T-helper 17 cell (primary cell): ENCODE results near the gene UBASH3B. TPM values are rescaled to one million over a fixed set of nuclear protein-coding genes. Genes with fewer than 3 reads are reported as not detected.

Source experiments
- ATAC-seq: fragments of 150-1000 bp; cut with Tn5 transposase; 2 replicates; pipeline ENCODE4 v1.10.0; 2021; ENCODE audit warnings: mild to moderate bottlenecking, moderate library complexity
- DNase-seq, 3 donors: peaks; one replicate each; pipeline versions ENCODE4 v3.0.0 to v3.0.0-alpha.2; 2020 to 2021
- H3K9me3 ChIP-seq: one replicate; pipeline ENCODE4 v1.7.0; 2013; ENCODE audit warnings: low read length, mild to moderate bottlenecking; ENCODE audit not compliant: control insufficient read depth, poor library complexity, severe bottlenecking
- H3K27ac Mint-ChIP-seq: one replicate; pipeline ENCODE4 v1.8.0; 2022; ENCODE audit warnings: mild to moderate bottlenecking, moderate library complexity, mixed read lengths
- H3K27me3 Mint-ChIP-seq: one replicate; pipeline ENCODE4 v1.8.0; 2022; ENCODE audit warnings: mixed read lengths
- H3K36me3 Mint-ChIP-seq: one replicate; pipeline ENCODE4 v1.8.0; 2022; ENCODE audit warnings: low read depth, mixed read lengths
- H3K4me1 Mint-ChIP-seq: one replicate; pipeline ENCODE4 v1.8.0; 2022; ENCODE audit warnings: mild to moderate bottlenecking, mixed read lengths
- H3K4me3 Mint-ChIP-seq: one replicate; pipeline ENCODE4 v1.8.0; 2022; ENCODE audit warnings: mild to moderate bottlenecking, moderate library complexity, mixed read lengths
- total RNA-seq, 4 donors: library from RNA in 2 of 4; stranded (reverse) in 2 of 4; gene quantifications; one replicate each; pipeline ENCODE4 v1.2.3 and lab custom pipeline; 2022 to 2026

Gene UBASH3B
- total RNA-seq, 2 donors from 2014 or later: 22.6 to 23.6 TPM

DNA sequence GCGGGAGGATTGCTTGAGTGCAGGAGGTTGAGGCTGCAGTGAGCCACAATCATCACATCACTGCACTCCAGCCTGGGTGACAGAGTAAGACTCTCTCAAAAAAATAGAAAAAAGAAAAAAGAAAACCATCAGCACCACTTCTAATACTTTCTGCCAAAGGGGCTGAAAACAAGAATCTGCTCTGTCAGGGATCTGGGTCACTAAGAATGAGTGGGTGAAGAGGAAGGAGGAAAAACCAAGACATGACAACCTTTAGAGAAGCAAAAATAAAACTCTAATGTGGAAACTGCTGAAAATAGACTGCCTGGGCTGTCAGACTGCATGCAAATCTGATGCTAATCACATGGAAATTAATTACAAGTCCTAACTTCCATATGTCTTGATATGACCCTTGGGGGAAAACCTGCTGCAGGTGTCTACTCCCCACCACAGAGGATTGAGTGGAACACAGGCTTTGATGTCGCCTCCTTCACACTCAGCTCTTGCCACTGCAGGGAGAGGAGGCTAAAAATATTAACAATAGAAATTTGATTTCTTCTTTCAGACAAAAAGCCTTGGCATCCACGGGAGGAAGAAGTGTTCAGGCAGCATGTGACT lies 120.3 kb downstream of the UBASH3B start:
- Mint-ChIP-seq H3K27ac (no peak overlapping the region), H3K4me1 (peaks cover 10% of the 10 kb centered on the region), H3K27me3 (no peaks in the 10 kb centered on the region)

GRCh38 chr11:122776546-122776945 lies 121.0 kb downstream of the UBASH3B start:
- peaks cover 3% of the 10 kb centered on the region for H3K36me3 Mint-ChIP-seq
- ATAC-seq (no peak), DNase-seq (no peak)
- peaks cover 8% of the 10 kb centered on the region for H3K4me1 Mint-ChIP-seq
- H3K27me3 Mint-ChIP-seq: no peaks in the 10 kb centered on the region
- no peaks in the 10 kb centered on the region for H3K9me3 ChIP-seq
- no peak overlapping the region for H3K4me3 Mint-ChIP-seq
- no peak overlapping the region for H3K27ac Mint-ChIP-seq

More for the DNA sequence above, 120.3 kb downstream of the UBASH3B start:
- Mint-ChIP-seq H3K36me3 (peaks cover 3% of the 10 kb centered on the region), H3K4me3 (no peak overlapping the region)
- no peaks in the 10 kb centered on the region for H3K9me3 ChIP-seq
- ATAC-seq (no peak), DNase-seq (no peak)

DNA sequence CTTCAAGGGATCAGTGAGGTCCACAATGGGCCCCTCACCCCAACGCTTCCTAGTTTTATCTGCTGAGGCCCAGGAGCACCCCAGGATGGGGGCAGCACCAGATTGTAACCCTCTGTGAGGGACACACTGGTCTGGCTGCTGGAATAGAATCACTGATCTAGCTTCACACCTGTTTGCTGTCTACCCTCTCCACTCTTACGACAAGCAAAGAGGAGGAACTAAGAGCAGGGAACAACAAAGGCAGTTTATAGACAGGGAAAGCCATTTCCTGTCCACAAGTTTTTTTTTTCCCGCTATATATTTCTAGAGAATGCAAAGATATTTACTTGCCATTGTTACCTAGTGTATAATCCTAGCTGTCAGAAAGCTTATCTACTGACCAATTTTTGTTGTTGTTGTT lies 121.8 kb downstream of the UBASH3B start:
- no peak for DNase-seq
- ATAC-seq: no peak
- Mint-ChIP-seq H3K4me3 (no peak overlapping the region), H3K27me3 (no peaks in the 10 kb centered on the region), H3K36me3 (peaks cover 3% of the 10 kb centered on the region), H3K27ac (peak overlapping the region; percentile 29), H3K4me1 (peaks cover 8% of the 10 kb centered on the region)
- H3K9me3 ChIP-seq: no peaks in the 10 kb centered on the region

DNA sequence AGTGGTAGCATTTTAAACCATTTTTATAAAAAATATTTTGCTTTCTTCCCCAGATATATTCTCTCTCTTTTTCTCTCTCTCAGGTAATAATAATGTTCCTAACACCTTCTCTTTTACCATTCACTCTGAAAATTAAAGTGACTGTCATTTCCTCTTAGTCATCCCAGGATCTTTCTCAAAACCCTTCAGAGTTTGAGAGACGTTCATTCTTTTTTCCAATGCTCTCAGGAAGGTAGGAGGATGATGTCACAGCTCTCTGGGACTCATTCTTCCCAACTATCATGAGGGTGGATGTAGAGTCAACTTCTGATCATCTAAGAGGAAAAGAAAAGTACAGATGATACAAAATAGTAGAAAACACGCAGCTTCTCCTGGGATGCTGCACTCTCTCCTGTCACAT lies 122.6 kb downstream of the UBASH3B start:
- Mint-ChIP-seq H3K27me3 (no peaks in the 10 kb centered on the region), H3K4me1 (peaks cover 8% of the 10 kb centered on the region), H3K36me3 (peaks cover 3% of the 10 kb centered on the region), H3K4me3 (no peak overlapping the region), H3K27ac (peak overlapping the region; percentile 29)
- ATAC-seq: no peak
- no peak for DNase-seq
- H3K9me3 ChIP-seq: no peaks in the 10 kb centered on the region

GRCh38 chr11:122779047-122779629 lies 123.6 kb downstream of the UBASH3B start:
- H3K9me3 ChIP-seq: no peaks in the 10 kb centered on the region
- ATAC-seq (no peak), DNase-seq (no peak)
- H3K4me1 Mint-ChIP-seq: peaks cover 8% of the 10 kb centered on the region
- no peak overlapping the region for H3K4me3 Mint-ChIP-seq
- no peaks in the 10 kb centered on the region for H3K27me3 Mint-ChIP-seq
- peak overlapping the region; percentile 29 for H3K27ac Mint-ChIP-seq
- peaks cover 3% of the 10 kb centered on the region for H3K36me3 Mint-ChIP-seq

DNA sequence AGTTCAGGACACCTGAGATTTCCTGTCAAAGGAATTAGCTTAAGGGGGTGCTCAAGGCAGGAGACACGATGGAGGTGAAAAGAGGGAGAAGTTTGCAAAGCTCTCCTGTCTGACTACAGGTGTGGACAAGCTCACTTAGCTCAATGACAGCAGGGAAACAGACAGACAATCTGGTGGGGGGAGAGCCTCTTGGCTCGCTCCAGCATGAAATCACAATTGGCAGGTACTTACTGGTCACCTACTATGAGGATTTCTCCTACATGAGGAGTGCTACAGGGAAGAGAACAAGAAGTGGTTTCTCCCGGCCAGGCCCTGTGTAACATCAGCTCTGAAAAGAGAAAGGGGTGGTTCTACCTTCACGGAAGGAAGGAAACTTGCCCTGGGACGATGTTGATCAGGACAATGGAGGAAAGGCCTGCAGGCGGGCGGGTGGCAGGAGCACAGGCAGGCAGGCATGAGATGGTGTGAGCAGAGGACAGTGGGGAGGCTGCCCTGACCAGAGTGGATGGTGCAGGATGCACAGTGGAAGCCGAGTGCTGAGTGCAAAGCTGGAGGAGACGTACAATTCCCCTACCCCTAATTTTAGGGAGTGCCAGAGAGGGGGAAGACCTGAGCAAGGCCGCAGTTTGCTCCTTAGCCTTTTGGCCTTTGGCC lies 124.9 kb downstream of the UBASH3B start:
- no peaks in the 10 kb centered on the region for H3K27me3 Mint-ChIP-seq
- no peak overlapping the region for H3K4me3 Mint-ChIP-seq
- no peaks in the 10 kb centered on the region for H3K9me3 ChIP-seq
- H3K27ac Mint-ChIP-seq: no peak overlapping the region
- ATAC-seq (no peak), DNase-seq (no peak)
- H3K4me1 Mint-ChIP-seq: peaks cover 8% of the 10 kb centered on the region
- H3K36me3 Mint-ChIP-seq: peaks cover 3% of the 10 kb centered on the region

- Mint-ChIP-seq H3K4me3 (no peak overlapping the region), H3K36me3 (peaks cover 4% of the 10 kb centered on the region), H3K27me3 (no peaks in the 10 kb centered on the region), H3K4me1 (peaks cover 3% of the 10 kb centered on the region), H3K27ac (peak overlapping the region; percentile 27)
- peak; percentile 48 to 64 (median 51) for DNase-seq
- no peaks in the 10 kb centered on the region for H3K9me3 ChIP-seq
- ATAC-seq: peak; percentile 87
Observed at GRCh38 chr11:122781378-122782195, 126.1 kb downstream of the UBASH3B start.

DNA sequence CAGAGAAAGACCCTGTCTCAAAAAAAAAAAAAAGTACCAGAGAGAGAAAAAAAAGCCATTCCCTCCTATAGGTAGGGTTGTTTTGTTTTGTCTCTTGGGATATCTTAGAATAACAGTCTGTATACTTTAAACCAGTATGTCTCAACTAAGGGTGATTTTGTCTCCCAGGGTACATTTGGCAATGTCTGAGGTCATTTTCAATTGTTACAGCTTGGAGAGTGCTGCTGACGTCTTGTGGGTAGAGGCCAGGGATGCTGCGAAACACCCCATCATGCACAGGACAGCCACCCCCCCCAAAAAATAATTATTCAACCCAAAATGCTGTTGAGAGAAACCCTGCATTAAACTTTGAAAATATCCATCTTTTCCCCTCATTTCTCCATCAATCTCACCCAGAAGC lies 126.7 kb downstream of the UBASH3B start:
- no peaks in the 10 kb centered on the region for H3K9me3 ChIP-seq
- DNase-seq (no peak), ATAC-seq (no peak)
- H3K27ac Mint-ChIP-seq: no peak overlapping the region
- H3K36me3 Mint-ChIP-seq: peaks cover 4% of the 10 kb centered on the region
- no peak overlapping the region for H3K4me3 Mint-ChIP-seq
- peaks cover 2% of the 10 kb centered on the region for H3K4me1 Mint-ChIP-seq
- no peaks in the 10 kb centered on the region for H3K27me3 Mint-ChIP-seq

DNA sequence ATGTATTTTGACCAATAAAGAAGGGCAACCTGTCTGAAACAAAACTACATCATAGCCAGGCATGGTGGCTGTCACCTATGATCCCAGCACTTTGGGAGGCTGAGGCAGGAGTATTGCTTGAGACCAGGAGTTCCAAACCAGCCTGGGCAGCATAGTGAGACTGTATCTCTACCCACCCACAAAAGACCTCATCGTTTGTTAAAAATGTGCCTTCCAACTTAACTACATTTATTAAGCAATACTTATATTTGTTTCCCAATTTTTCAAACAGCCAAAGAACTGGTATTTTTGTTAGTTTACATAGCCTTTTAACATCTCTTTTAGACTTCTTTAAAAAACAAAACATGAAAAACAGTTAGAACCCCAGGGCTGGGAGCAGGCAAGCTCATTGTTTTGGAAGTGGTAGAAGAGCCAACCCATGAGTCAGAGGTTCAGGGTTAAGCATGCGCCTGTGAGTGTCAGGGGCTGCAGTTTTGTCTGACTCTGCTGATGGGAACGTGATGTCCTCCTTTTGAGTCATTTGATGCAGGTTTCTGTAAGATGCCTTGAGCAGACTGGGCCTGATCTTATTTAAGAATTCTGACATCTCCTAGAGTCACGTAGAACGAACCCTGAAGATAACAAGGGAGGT lies 128.9 kb downstream of the UBASH3B start:
- Mint-ChIP-seq H3K27ac (no peak overlapping the region), H3K4me3 (no peak overlapping the region), H3K27me3 (no peaks in the 10 kb centered on the region), H3K4me1 (peaks cover 2% of the 10 kb centered on the region), H3K36me3 (peaks cover 2% of the 10 kb centered on the region)
- no peak for DNase-seq
- ATAC-seq: no peak
- no peaks in the 10 kb centered on the region for H3K9me3 ChIP-seq

DNA sequence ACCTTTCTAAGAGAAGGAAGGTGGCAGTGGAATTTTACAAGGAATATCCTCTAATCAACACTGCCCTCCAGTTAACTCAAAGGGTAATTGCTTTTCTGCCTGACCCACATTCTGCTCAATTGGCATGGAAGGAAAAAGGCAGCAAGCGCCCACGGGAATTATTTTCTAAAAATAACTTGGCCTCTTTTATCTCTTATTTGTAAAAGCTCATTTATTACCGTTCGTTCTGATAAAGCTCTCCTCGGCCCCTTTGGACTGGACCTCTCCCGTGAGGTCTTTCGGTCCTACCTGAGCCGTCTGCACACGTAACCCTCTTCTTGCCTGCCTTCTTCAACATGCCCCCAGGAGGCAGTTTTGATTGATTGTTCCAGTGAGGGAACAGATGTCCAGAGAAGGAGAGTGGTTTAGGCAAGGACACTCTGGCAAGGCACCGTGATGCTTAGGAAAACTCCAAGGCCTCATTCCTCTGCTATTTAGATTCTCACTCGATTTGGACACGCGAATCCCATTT lies 129.6 kb downstream of the UBASH3B start:
- Mint-ChIP-seq H3K4me1 (peaks cover 2% of the 10 kb centered on the region), H3K4me3 (no peak overlapping the region), H3K36me3 (peaks cover 2% of the 10 kb centered on the region), H3K27ac (no peak overlapping the region), H3K27me3 (no peaks in the 10 kb centered on the region)
- no peak for ATAC-seq
- DNase-seq: no peak
- H3K9me3 ChIP-seq: no peaks in the 10 kb centered on the region

GRCh38 chr11:122786896-122787295 lies 131.4 kb downstream of the UBASH3B start:
- no peaks in the 10 kb centered on the region for H3K27me3 Mint-ChIP-seq
- no peak overlapping the region for H3K4me3 Mint-ChIP-seq
- peaks cover 2% of the 10 kb centered on the region for H3K4me1 Mint-ChIP-seq
- no peaks in the 10 kb centered on the region for H3K9me3 ChIP-seq
- H3K36me3 Mint-ChIP-seq: peaks cover 2% of the 10 kb centered on the region
- no peak for DNase-seq
- ATAC-seq: no peak
- H3K27ac Mint-ChIP-seq: peak overlapping the region; percentile 39

- Mint-ChIP-seq H3K27me3 (no peaks in the 10 kb centered on the region), H3K4me1 (peaks cover 2% of the 10 kb centered on the region), H3K4me3 (no peak overlapping the region), H3K27ac (no peak overlapping the region), H3K36me3 (peaks cover 2% of the 10 kb centered on the region)
- no peaks in the 10 kb centered on the region for H3K9me3 ChIP-seq
- DNase-seq (no peak), ATAC-seq (no peak)
Observed at GRCh38 chr11:122788781-122789535, 133.4 kb downstream of the UBASH3B start.
